GM12878 (cell line): Measurements from ENCODE around the gene STXBP5. TPM values are rescaled to one million over a fixed set of nuclear protein-coding genes. Genes with fewer than 3 reads are reported as not detected.

ENCODE experiments used
- ATAC-seq: fragments of 200-7000 bp; cut with Tn5 transposase; 3 replicates; pipeline ENCODE4 v1.9.1; 2020; ENCODE audit warnings: mild to moderate bottlenecking, moderate library complexity
- BruUV-seq: library from RNA; stranded (reverse); fragments of 400-500 nt; replicated peaks from 2 replicates; lab custom pipeline; 2021; lab: Mats Ljungman, UMichigan
- CTCF ChIA-PET: fragments of 300-600 bp; sonication (Branson Sonifier 250); formaldehyde crosslinking; extraction: SDS; loops from one replicate; lab custom pipeline; 2021; ENCODE audit warnings: inconsistent platforms; lab: Yijun Ruan, JAX
- POLR2A ChIA-PET: fragments of 350-600 bp; formaldehyde crosslinking; extraction: SDS; loops from one replicate; lab custom pipeline; 2021; ENCODE audit warnings: inconsistent platforms; lab: Charles Lee
- RAD21 ChIA-PET: fragments of 300-600 bp; sonication (Branson Sonifier 250); formaldehyde crosslinking; loops from one replicate; lab custom pipeline; 2023; ENCODE audit warnings: antibody characterized with exemption; ENCODE audit not compliant: unreplicated experiment; lab: Charles Lee
- SMC1A ChIA-PET: fragments of 300-600 bp; sonication (Branson Sonifier 250); formaldehyde crosslinking; loops from one replicate; lab custom pipeline; 2023; ENCODE audit not compliant: unreplicated experiment, uncharacterized antibody; lab: Charles Lee
- DNase-seq: peaks from one replicate; pipeline ENCODE4 v3.0.0-alpha.2; 2011; ENCODE audit warnings: low read depth, low spot score
- FAIRE-seq: peaks from 3 replicates; lab custom pipeline; 2011; peaks lifted over from hg19 to GRCh38; lab: Jason Lieb, UNC
- H2AFZ ChIP-seq: 2 replicates; pipeline ENCODE4 v1.6.0; 2011; ENCODE audit warnings: low read depth, low read length, control low read depth; ENCODE audit not compliant: control insufficient read depth
- H3K27ac ChIP-seq: 2 replicates; pipeline ENCODE4 v1.5.1; 2011; ENCODE audit warnings: control low read depth; ENCODE audit not compliant: control insufficient read depth, insufficient read depth
- H3K27me3 ChIP-seq, 2 experiments: replicated peaks in 1 of 2; 2 replicates each; pipeline versions ENCODE4 v1.6.0 to v1.6.1; 2011; ENCODE audit warnings: low read length in 1 of 2; ENCODE audit not compliant: control insufficient read depth in 2 of 2, insufficient read depth in 2 of 2
- H3K36me3 ChIP-seq, 2 experiments: 2 replicates each; pipeline ENCODE4 v1.5.1; 2011; ENCODE audit warnings: low read length in 1 of 2; ENCODE audit not compliant: control insufficient read depth in 2 of 2, insufficient read depth in 2 of 2
- H3K4me1 ChIP-seq: 2 replicates; pipeline ENCODE4 v1.6.1; 2011; ENCODE audit warnings: mild to moderate bottlenecking, low read length, moderate library complexity, mixed read lengths; ENCODE audit not compliant: control insufficient read depth, insufficient read depth
- H3K4me2 ChIP-seq: 2 replicates; pipeline ENCODE4 v1.6.0; 2011; ENCODE audit warnings: control low read depth; ENCODE audit not compliant: control insufficient read depth, insufficient read depth
- H3K4me3 ChIP-seq: fragments of 200-600 bp; sonication (generic); 2 replicates; pipeline ENCODE4 v1.5.1; 2016
- H3K79me2 ChIP-seq: 2 replicates; pipeline ENCODE4 v1.6.0; 2011; ENCODE audit warnings: low read length; ENCODE audit not compliant: control insufficient read depth, insufficient read depth
- H3K9ac ChIP-seq: 2 replicates; pipeline ENCODE4 v1.8.0; 2011; ENCODE audit warnings: low read length, control low read depth, mixed read lengths; ENCODE audit not compliant: control insufficient read depth, insufficient read depth
- H3K9me3 ChIP-seq: replicated peaks from 3 replicates; pipeline ENCODE4 v1.5.1; 2011; ENCODE audit warnings: mild to moderate bottlenecking, low read length; ENCODE audit not compliant: control insufficient read depth, insufficient read depth
- H4K20me1 ChIP-seq: 2 replicates; pipeline ENCODE4 v1.6.0; 2011; ENCODE audit not compliant: control insufficient read depth, insufficient read depth
- ATF7 ChIP-seq: fragments of 450-650 bp; IDR thresholded peaks from 2 replicates; pipeline ENCODE4 v1.6.1; 2016; ENCODE audit warnings: low read depth, mild to moderate bottlenecking
- BACH1 ChIP-seq: fragments of 450-650 bp; IDR thresholded peaks from 2 replicates; pipeline ENCODE4 v1.6.1; 2017; ENCODE audit warnings: mild to moderate bottlenecking, borderline replicate concordance
- BRCA1 ChIP-seq: IDR thresholded peaks from 2 replicates; pipeline ENCODE4 v1.6.1; 2011; ENCODE audit warnings: low read depth, low read length, improper control_type of control experiment
- CHD4 ChIP-seq: fragments of 200-600 bp; sonication (generic); IDR thresholded peaks from 2 replicates; pipeline ENCODE4 v1.6.1; 2016; ENCODE audit warnings: mild to moderate bottlenecking
- CREB1 ChIP-seq: IDR thresholded peaks from 2 replicates; pipeline ENCODE4 v1.6.1; 2012; ENCODE audit warnings: low read depth, mild to moderate bottlenecking, inconsistent platforms
- ETV6 ChIP-seq, 2 experiments: fragments of 450-650 bp in 1 of 2; IDR thresholded peaks in 1 of 2; conservative IDR thresholded peaks in 1 of 2; 2 replicates each; pipeline ENCODE4 v1.6.1; 2014; ENCODE audit warnings: antibody characterized with exemption in 1 of 2, borderline replicate concordance in 1 of 2, low read depth in 1 of 2, mild to moderate bottlenecking in 1 of 2, moderate library complexity in 1 of 2
- KAT2A ChIP-seq: conservative IDR thresholded peaks from 2 replicates; pipeline ENCODE4 v1.6.1; 2011; ENCODE audit warnings: low read depth, low read length; ENCODE audit not compliant: control insufficient read depth
- NFYA ChIP-seq: IDR thresholded peaks from 2 replicates; pipeline ENCODE4 v1.6.1; 2011; ENCODE audit warnings: low read depth, mild to moderate bottlenecking, low read length, improper control_type of control experiment, borderline replicate concordance
- NFYB ChIP-seq: IDR thresholded peaks from 2 replicates; pipeline ENCODE4 v1.6.1; 2011; ENCODE audit warnings: low read depth, mild to moderate bottlenecking, low read length, improper control_type of control experiment, moderate library complexity; ENCODE audit not compliant: insufficient read depth
- NRF1 ChIP-seq: conservative IDR thresholded peaks from 2 replicates; pipeline ENCODE4 v1.6.1; 2011; ENCODE audit warnings: mild to moderate bottlenecking, low read depth, low read length, improper control_type of control experiment
- PAX5 ChIP-seq: IDR thresholded peaks from 2 replicates; pipeline ENCODE4 v1.6.1; 2011; ENCODE audit warnings: low read depth, low read length, borderline replicate concordance
- SMAD5 ChIP-seq: IDR thresholded peaks from 2 replicates; pipeline ENCODE4 v1.6.1; 2016; ENCODE audit warnings: antibody characterized with exemption, low read depth
- ZNF24 ChIP-seq: fragments of 450-650 bp; IDR thresholded peaks from 2 replicates; pipeline ENCODE4 v1.6.1; 2017; ENCODE audit warnings: antibody characterized with exemption, mild to moderate bottlenecking
- ZNF274 ChIP-seq: IDR thresholded peaks from one replicate; pipeline ENCODE4 v1.8.0; 2011; ENCODE audit not compliant: insufficient read length, insufficient read depth
- ZNF384 ChIP-seq: IDR thresholded peaks from 2 replicates; pipeline ENCODE4 v1.6.1; 2012; ENCODE audit warnings: low read depth, mild to moderate bottlenecking, low read length, improper control_type of control experiment, borderline replicate concordance
- WGBS: methylation state at CpG from one replicate; pipeline ENCODE4 v1.1.6; 2016; ENCODE audit warnings: low lambda C conversion rate; ENCODE audit not compliant: insufficient replicate concordance, insufficient coverage; ENCODE audit errors: missing lambda C conversion rate; 5-methylcytosine and 5-hydroxymethylcytosine counted together
- in situ Hi-C: fragments of 300-500 bp; cut with MboI; formaldehyde crosslinking; loops from 9 replicates; pipeline ENCODE4 v1.14.3; 2018; ENCODE audit warnings: mixed read lengths
- intact Hi-C: fragments of 100-400 bp; cut with micrococcal nuclease; formaldehyde crosslinking; loops from one replicate; pipeline ENCODE4 v1.14.2; 2022; ENCODE audit not compliant: unreplicated experiment
- polyA plus RNA-seq, 11 experiments: library from polyadenylated mRNA; depleted of rRNA in 4 of 11; unstranded in 6 of 11; stranded (reverse) in 5 of 11; fragments of >200 nt; fragmentation: Nextera tagmentation in 4 of 11; fragmentation: Illumina TruSeq in 1 of 11; extraction: Ambion mirVana in 4 of 11; extraction: Trizol in 1 of 11; gene quantifications; 1 replicate in 1 of 11; 2 replicates in 10 of 11; pipeline versions ENCODE4 v1.2.1 to v1.2.3, GENCODE V29; 2011 to 2016; ENCODE audit warnings: inconsistent platforms in 2 of 11, missing spikeins in 2 of 11, low read depth in 1 of 11
- total RNA-seq, 4 experiments: library from RNA; depleted of rRNA in 3 of 4; stranded (reverse); fragments of >200 nt in 3 of 4; fragmentation: Illumina TruSeq in 1 of 4; extraction: Trizol in 1 of 4; gene quantifications; 2 replicates each; pipeline versions ENCODE4 v1.2.1 to v1.2.3, GENCODE V29; 2013 to 2021
- TF ChIP-seq, protein P1 (sequence below): fragments of 450-650 bp; IDR thresholded peaks from 2 replicates; pipeline ENCODE4 v1.6.1; 2017; ENCODE audit warnings: mild to moderate bottlenecking
- TF ChIP-seq, protein P2 (sequence below): fragments of 450-650 bp; IDR thresholded peaks from 2 replicates; pipeline ENCODE4 v1.6.1; 2017; ENCODE audit warnings: mild to moderate bottlenecking, low read depth, inconsistent platforms; ENCODE audit not compliant: poor library complexity, severe bottlenecking

STXBP5 gene
- total and polyA plus RNA-seq, 10 of the 15 experiments (the other 5 are each of a cell fraction or from before 2014, with no cell fraction given), result 1.4 to 13.2 (median 8.4) TPM

- ChIA-PET RAD21 (no interaction called here), POLR2A (no interaction called here), CTCF (no interaction called here), SMC1A (interaction anchor here (1.8 kb wide), 1 partner anchor 10 kb away, joined by 6 read pairs; no protein-coding TSS in a partner anchor)
- Histone ChIP-seq H3K9ac (no peak overlapping the region), H3K36me3 (peaks cover 0 to 2% of the 10 kb centered on the region in 2 experiments; a peak in 1 of 4 replicates), H3K4me3 (no peak overlapping the region), H3K9me3 (no peaks in the 10 kb centered on the region), H3K4me1 (no peaks in the 10 kb centered on the region), H3K27ac (no peak overlapping the region), H4K20me1 (no peaks in the 10 kb centered on the region), H3K27me3 (no peaks in the 10 kb centered on the region), H2AFZ (no peak overlapping the region), H3K4me2 (no peak overlapping the region), H3K79me2 (no peaks in the 10 kb centered on the region)
- no peak for DNase-seq
- FAIRE-seq, result no peak
- BruUV-seq, result no TSS peak
- in situ Hi-C loops, result no loop called here
- 96% methylated on average over 2 of the region's 2 CpGs for WGBS
- ATAC-seq, result no peak
- intact Hi-C loops, result no loop called here
- TF ChIP-seq ETV6 (conservative IDR thresholded peaks at IDR 0.05 in 1 of 2, IDR thresholded peaks at IDR 0.05 in 1 of 2; ENCODE audit: borderline replicate concordance in 1 of 2, low read depth in 1 of 2) (no peak), ZNF24 (no peak), SMAD5 (no peak), NFYB (no peak), KAT2A (no peak), BRCA1 (no peak), ZNF274 (no peak), PAX5 (no peak), ZNF384 (no peak), NRF1 (no peak), CHD4 (no peak), ATF7 (no peak), CREB1 (no peak), NFYA (no peak), BACH1 (no peak)
- TF ChIP-seq, protein P1, sequence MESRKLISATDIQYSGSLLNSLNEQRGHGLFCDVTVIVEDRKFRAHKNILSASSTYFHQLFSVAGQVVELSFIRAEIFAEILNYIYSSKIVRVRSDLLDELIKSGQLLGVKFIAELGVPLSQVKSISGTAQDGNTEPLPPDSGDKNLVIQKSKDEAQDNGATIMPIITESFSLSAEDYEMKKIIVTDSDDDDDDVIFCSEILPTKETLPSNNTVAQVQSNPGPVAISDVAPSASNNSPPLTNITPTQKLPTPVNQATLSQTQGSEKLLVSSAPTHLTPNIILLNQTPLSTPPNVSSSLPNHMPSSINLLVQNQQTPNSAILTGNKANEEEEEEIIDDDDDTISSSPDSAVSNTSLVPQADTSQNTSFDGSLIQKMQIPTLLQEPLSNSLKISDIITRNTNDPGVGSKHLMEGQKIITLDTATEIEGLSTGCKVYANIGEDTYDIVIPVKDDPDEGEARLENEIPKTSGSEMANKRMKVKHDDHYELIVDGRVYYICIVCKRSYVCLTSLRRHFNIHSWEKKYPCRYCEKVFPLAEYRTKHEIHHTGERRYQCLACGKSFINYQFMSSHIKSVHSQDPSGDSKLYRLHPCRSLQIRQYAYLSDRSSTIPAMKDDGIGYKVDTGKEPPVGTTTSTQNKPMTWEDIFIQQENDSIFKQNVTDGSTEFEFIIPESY, result no peak
- TF ChIP-seq, protein P2, sequence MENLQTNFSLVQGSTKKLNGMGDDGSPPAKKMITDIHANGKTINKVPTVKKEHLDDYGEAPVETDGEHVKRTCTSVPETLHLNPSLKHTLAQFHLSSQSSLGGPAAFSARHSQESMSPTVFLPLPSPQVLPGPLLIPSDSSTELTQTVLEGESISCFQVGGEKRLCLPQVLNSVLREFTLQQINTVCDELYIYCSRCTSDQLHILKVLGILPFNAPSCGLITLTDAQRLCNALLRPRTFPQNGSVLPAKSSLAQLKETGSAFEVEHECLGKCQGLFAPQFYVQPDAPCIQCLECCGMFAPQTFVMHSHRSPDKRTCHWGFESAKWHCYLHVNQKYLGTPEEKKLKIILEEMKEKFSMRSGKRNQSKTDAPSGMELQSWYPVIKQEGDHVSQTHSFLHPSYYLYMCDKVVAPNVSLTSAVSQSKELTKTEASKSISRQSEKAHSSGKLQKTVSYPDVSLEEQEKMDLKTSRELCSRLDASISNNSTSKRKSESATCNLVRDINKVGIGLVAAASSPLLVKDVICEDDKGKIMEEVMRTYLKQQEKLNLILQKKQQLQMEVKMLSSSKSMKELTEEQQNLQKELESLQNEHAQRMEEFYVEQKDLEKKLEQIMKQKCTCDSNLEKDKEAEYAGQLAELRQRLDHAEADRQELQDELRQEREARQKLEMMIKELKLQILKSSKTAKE, result no peak
- TF ChIP-seq, all 136 proteins: peak for 0
These were observed 41.5 kb downstream of the STXBP5 start for GRCh38 chr6:147245693-147246092.
